Stimulated activated memory B cell treated with anti-CD40 and anti-IgM and Interleukin-4, amounts not matched to agents 10 μg/mL and 1 μg/mL and 100 μg/mL, for 72 hours (primary cell): ENCODE data around the gene LAIR1.
"Not testable (repeated sequence)": the region's sequence is repeated elsewhere in the genome, so short reads cannot be mapped to it uniquely, and the experiment has no call there.

Experiments
- ATAC-seq: fragments of 150-1000 bp; cut with Tn5 transposase; 2 replicates; pipeline ENCODE4 v1.10.0; 2021
- H3K27ac Mint-ChIP-seq: one replicate; pipeline ENCODE4 v1.8.0; 2022; ENCODE audit warnings: mild to moderate bottlenecking, mixed read lengths
- H3K27me3 Mint-ChIP-seq: one replicate; pipeline ENCODE4 v1.8.0; 2022; ENCODE audit warnings: mixed read lengths
- H3K36me3 Mint-ChIP-seq: one replicate; pipeline ENCODE4 v1.8.0; 2022; ENCODE audit warnings: mixed read lengths
- H3K4me1 Mint-ChIP-seq: one replicate; pipeline ENCODE4 v1.8.0; 2022; ENCODE audit warnings: mixed read lengths
- H3K4me3 Mint-ChIP-seq: one replicate; pipeline ENCODE4 v1.8.0; 2022; ENCODE audit warnings: mild to moderate bottlenecking, moderate library complexity, mixed read lengths
- H3K9me3 Mint-ChIP-seq: one replicate; pipeline ENCODE4 v1.8.0; 2022; ENCODE audit warnings: mixed read lengths

The LAIR1 gene

DNA sequence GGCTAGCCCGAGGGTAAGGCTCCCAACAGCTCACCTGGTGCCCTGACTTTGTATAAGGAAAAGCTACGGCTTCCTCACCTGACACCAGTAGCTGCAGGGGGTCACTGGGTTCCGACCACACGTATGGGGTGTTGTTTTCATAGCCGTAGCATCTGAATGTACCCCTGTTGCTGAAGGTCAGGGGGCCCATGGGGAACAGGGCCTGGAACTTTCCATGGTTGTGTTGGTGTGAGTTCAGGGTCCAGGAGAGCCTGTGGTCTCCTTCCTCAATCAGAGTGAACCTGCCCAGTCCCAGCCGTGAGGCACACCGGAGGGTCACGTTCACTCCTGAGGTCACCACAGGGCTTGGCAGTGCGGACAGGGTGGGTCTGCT, 26.9 kb downstream of the LAIR1 start:
- Mint-ChIP-seq H3K9me3 (no peaks in the 10 kb centered on the region), H3K4me3 (peak overlapping the region; percentile 62), H3K36me3 (peaks cover 8% of the 10 kb centered on the region), H3K4me1 (peaks cover 89% of the 10 kb centered on the region), H3K27ac (peak overlapping the region; percentile 92), H3K27me3 (no peaks in the 10 kb centered on the region)
- ATAC-seq: no peak

DNA sequence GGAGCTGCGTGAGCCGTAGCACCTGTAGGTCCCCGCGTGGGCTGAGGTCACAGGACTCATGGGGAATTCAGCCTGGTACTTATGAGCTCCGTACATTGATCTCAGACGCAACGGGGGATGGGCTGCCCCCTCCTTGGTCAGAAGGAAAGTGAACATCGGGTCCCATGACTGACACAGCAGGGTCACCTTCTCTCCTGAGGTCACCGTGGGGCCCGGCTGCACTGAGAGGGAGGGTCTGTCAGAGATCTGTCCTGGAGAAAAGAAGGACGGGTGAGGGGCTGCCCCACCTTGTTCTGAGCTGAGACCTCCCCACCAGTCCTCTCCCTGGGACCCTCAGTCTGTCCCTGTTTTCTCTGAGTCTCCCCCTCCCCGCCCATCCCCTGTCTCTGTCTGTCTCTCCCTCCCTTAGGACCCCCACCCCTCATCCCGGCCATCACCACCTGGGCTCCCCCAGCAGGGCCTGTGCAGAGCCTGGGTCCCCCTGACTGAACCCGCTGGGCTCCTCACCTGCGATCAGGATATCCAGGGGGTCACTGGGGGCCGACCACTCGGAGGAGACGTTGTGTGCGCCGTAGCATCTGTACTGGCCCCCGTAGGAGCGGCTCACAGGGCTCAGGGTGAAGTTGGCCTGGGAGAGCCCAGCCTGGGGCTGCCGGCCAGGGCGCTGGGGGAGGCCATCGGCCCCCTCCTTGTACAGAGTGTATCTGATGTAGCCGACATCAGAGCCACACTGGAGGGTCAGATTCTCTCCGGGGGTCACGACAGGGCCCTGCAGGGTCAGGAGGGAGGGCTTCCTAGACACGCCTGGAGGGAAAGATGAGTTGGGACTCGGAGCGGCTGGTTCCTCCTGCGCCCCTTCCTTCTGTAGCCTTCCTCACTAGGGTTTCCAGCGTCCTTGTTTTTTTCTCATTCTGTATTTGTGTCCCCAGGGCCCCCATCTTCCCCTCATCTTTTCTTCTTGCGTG, 27.6 kb downstream of the LAIR1 start:
- Mint-ChIP-seq H3K9me3 (no peaks in the 10 kb centered on the region), H3K36me3 (peaks cover 8% of the 10 kb centered on the region), H3K27me3 (no peaks in the 10 kb centered on the region), H3K27ac (peak overlapping the region; percentile 92), H3K4me1 (peaks cover 90% of the 10 kb centered on the region), H3K4me3 (peak overlapping the region; percentile 62)
- ATAC-seq: no peak

GRCh38 chr19:54335979-54336892, 28.5 kb downstream of the LAIR1 start:
- Mint-ChIP-seq H3K36me3 (peaks cover 8% of the 10 kb centered on the region), H3K27ac (peak overlapping the region; percentile 92), H3K9me3 (no peaks in the 10 kb centered on the region), H3K27me3 (no peaks in the 10 kb centered on the region), H3K4me3 (peak overlapping the region; percentile 62), H3K4me1 (peaks cover 81% of the 10 kb centered on the region)
- ATAC-seq: no peak

GRCh38 chr19:54335164-54335563, 29.6 kb downstream of the LAIR1 start:
- peaks cover 74% of the 10 kb centered on the region for H3K4me1 Mint-ChIP-seq
- H3K27me3 Mint-ChIP-seq: no peaks in the 10 kb centered on the region
- ATAC-seq: no peak
- H3K9me3 Mint-ChIP-seq: no peaks in the 10 kb centered on the region
- H3K36me3 Mint-ChIP-seq: peaks cover 8% of the 10 kb centered on the region
- no peak overlapping the region for H3K27ac Mint-ChIP-seq
- no peak overlapping the region for H3K4me3 Mint-ChIP-seq

DNA sequence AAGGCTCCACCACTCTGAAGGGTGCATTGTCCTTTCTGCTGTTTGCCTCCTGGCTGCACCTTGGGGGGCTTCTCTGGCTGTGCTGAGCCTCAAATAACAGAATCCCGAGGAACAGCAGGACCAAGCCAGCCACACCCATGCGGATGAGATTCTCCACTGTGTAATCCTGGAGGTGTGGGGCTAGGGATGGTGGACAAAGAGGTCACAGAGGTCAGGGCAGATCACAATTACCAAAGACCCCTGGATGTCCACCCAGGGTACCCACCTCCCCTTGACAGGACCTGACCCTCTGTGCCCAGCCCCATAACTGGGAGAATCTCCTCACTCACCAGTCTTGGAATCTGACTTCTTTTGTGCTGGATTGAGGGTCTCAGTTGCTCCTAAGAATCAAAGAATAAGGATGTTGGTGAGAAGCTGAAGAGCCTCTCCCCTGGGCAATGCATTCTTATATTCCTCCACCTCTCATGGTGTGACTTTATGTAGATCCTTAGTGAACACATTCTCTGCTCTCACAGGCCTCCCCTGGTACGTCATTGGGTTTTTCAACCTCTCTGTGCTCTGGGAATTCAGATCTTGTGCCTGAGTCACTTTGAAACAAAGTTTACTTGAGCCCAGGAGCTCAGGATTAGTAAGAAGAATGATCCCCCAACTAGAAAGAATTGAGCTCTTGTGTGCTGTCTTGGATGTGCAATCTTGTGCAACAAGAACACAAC, 31.0 kb downstream of the LAIR1 start:
- Mint-ChIP-seq H3K27me3 (no peaks in the 10 kb centered on the region), H3K9me3 (peaks cover 2% of the 10 kb centered on the region), H3K4me3 (peak overlapping the region; percentile 32), H3K36me3 (peaks cover 21% of the 10 kb centered on the region), H3K27ac (peak overlapping the region; percentile 61), H3K4me1 (peaks cover 72% of the 10 kb centered on the region)
- ATAC-seq: no peak

GRCh38 chr19:54332149-54332548, 32.6 kb downstream of the LAIR1 start:
- peaks cover 66% of the 10 kb centered on the region for H3K4me1 Mint-ChIP-seq
- peak; percentile 16 for ATAC-seq
- H3K27ac Mint-ChIP-seq: peak overlapping the region; percentile 61
- H3K36me3 Mint-ChIP-seq: peaks cover 26% of the 10 kb centered on the region
- H3K9me3 Mint-ChIP-seq: peaks cover 6% of the 10 kb centered on the region
- H3K27me3 Mint-ChIP-seq: no peaks in the 10 kb centered on the region
- peak overlapping the region; percentile 45 for H3K4me3 Mint-ChIP-seq

DNA sequence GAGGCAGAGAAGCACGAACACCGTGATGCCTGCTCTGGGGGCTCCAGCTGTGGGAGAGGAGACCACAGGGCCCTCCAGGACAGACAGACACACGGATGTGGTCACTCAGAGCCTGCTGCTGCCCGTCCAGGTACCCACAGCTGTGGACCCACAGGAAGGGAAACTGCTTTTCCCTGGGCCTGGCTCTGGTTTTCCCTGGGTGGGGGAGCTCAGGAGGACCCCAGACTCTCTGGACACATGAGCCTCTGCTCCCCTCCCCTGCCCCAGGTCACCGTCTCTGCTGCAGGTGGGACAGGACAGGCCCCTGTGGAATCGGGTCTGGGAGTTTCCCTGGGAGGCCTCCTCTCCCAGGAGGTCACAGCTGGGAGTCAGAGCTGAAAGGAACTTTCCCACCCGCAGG, 33.1 kb downstream of the LAIR1 start:
- Mint-ChIP-seq H3K27me3 (no peaks in the 10 kb centered on the region), H3K4me3 (no peak overlapping the region), H3K9me3 (peaks cover 6% of the 10 kb centered on the region), H3K27ac (no peak overlapping the region), H3K4me1 (peaks cover 66% of the 10 kb centered on the region), H3K36me3 (peaks cover 25% of the 10 kb centered on the region)
- ATAC-seq: no peak

GRCh38 chr19:54329476-54330165, 35.1 kb downstream of the LAIR1 start:
- Mint-ChIP-seq H3K4me3 (no peak overlapping the region), H3K27ac (no peak overlapping the region), H3K27me3 (no peaks in the 10 kb centered on the region), H3K36me3 (peaks cover 18% of the 10 kb centered on the region), H3K9me3 (peaks cover 6% of the 10 kb centered on the region), H3K4me1 (peaks cover 65% of the 10 kb centered on the region)
- no peak for ATAC-seq

DNA sequence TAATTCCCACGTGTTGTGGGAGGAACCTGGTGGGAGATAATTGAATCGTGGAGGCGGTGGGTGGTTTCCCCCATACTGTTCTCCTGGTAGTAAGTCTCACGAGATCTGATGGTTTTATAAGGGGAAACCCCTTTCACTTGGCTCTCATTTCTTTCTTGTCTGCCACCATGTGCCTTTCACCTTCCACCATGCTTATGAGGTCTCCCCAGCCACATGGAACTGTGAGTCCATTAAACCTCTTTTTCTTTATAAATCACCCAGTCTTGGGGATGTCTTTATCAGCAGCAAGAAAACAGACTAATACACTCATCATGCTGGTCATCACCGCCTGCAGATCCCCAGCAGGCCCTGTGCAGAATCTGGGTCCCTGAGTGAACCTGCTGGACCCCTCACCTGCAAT, 36.0 kb downstream of the LAIR1 start:
- H3K27ac Mint-ChIP-seq, H3K4me3 Mint-ChIP-seq, H3K27me3 Mint-ChIP-seq, ATAC-seq, H3K9me3 Mint-ChIP-seq: not testable (repeated sequence)
- Mint-ChIP-seq H3K4me1 (peaks cover 57% of the 10 kb centered on the region), H3K36me3 (peaks cover 18% of the 10 kb centered on the region)

DNA sequence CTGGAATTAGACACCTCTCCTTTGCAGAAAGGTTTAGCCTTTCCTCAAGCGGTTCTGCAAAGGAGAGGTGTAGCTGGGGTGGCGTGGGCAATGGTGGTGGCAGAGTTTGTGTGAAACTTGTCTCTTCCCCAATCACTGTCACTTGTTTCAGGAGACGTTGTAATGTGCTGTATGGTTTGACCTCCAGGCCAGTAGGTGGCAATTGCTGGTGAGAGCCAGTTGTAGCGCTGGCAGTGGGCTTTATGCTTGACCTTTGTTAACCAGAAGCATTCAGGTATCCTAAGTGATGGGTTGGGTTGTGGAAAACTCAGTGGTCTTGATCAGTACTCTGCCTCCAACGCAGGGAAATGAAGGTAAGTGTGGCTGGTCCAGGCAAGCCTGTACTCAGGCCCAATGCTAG, 39.1 kb downstream of the LAIR1 start:
- ATAC-seq: peak; percentile 45
- Mint-ChIP-seq H3K4me3 (no peak overlapping the region), H3K27ac (no peak overlapping the region), H3K4me1 (peaks cover 42% of the 10 kb centered on the region), H3K27me3 (no peaks in the 10 kb centered on the region), H3K9me3 (peaks cover 9% of the 10 kb centered on the region), H3K36me3 (peaks cover 18% of the 10 kb centered on the region)

GRCh38 chr19:54325194-54325621, 39.5 kb downstream of the LAIR1 start:
- Mint-ChIP-seq H3K4me1 (peaks cover 46% of the 10 kb centered on the region), H3K27me3 (no peaks in the 10 kb centered on the region), H3K4me3 (no peak overlapping the region), H3K27ac (no peak overlapping the region), H3K9me3 (peaks cover 9% of the 10 kb centered on the region), H3K36me3 (peaks cover 18% of the 10 kb centered on the region)
- peak; percentile 34 for ATAC-seq

- H3K9me3 Mint-ChIP-seq: peaks cover 9% of the 10 kb centered on the region
- peaks cover 43% of the 10 kb centered on the region for H3K4me1 Mint-ChIP-seq
- H3K27ac Mint-ChIP-seq: no peak overlapping the region
- peaks cover 8% of the 10 kb centered on the region for H3K36me3 Mint-ChIP-seq
- ATAC-seq: no peak
- no peak overlapping the region for H3K4me3 Mint-ChIP-seq
- H3K27me3 Mint-ChIP-seq: no peaks in the 10 kb centered on the region
These were observed 40.7 kb downstream of the LAIR1 start for GRCh38 chr19:54324071-54324470.

- peaks cover 38% of the 10 kb centered on the region for H3K4me1 Mint-ChIP-seq
- H3K4me3 Mint-ChIP-seq, H3K9me3 Mint-ChIP-seq, H3K36me3 Mint-ChIP-seq, ATAC-seq, H3K27me3 Mint-ChIP-seq, H3K27ac Mint-ChIP-seq: not testable (repeated sequence)
These were observed 41.8 kb downstream of the LAIR1 start for GRCh38 chr19:54322934-54323333.

DNA sequence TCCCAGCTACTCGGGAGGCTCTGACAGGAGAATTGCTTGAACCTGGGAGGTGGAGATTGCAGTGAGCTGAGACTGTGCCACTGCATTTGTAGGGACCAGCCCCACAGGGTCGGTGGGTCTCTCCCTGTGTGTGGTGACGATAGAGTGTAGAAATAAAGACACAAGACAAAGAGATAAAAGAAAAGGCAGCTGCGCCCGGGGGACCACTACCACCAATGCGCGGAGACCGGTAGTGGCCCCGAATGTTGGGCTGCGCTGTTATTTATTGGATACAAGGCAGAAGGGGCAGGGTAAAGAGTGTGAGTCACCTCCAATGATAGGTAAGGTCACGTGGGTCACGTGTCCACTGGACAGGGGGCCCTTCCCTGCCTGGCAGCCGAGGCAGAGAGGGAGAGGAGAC, 42.4 kb downstream of the LAIR1 start:
- not testable (repeated sequence) for H3K27ac Mint-ChIP-seq, H3K36me3 Mint-ChIP-seq, ATAC-seq, H3K9me3 Mint-ChIP-seq, H3K27me3 Mint-ChIP-seq, H3K4me3 Mint-ChIP-seq
- peaks cover 34% of the 10 kb centered on the region for H3K4me1 Mint-ChIP-seq
